Activated CD8-positive, alpha-beta T cell treated with anti-CD3 and anti-CD28 coated beads for 36 hours (primary cell): Measurements from ENCODE around the gene ZDHHC3. TPM values are rescaled to one million over a fixed set of nuclear protein-coding genes. Genes with fewer than 3 reads are reported as not detected.

Experiments
- ATAC-seq: fragments of 200-7000 bp; cut with Tn5 transposase; one replicate; pipeline ENCODE4 v1.10.0; 2021; ENCODE audit warnings: mild to moderate bottlenecking, moderate library complexity
- CTCF ChIA-PET: fragments of 350-600 bp; sonication (Branson Sonifier 250); formaldehyde crosslinking; loops from one replicate; lab custom pipeline; 2021; ENCODE audit warnings: antibody characterized with exemption; lab: Charles Lee
- POLR2A ChIA-PET: fragments of 350-600 bp; sonication (Branson Sonifier 250); formaldehyde crosslinking; loops from one replicate; lab custom pipeline; 2021; ENCODE audit warnings: antibody characterized with exemption; lab: Charles Lee
- DNase-seq: peaks from one replicate; pipeline ENCODE4 v3.0.0-alpha.2; 2020
- H3K27ac Mint-ChIP-seq: one replicate; pipeline ENCODE4 v1.8.0; 2021; ENCODE audit warnings: mild to moderate bottlenecking, mixed read lengths
- H3K27me3 Mint-ChIP-seq: one replicate; pipeline ENCODE4 v1.8.0; 2021; ENCODE audit warnings: mixed read lengths
- H3K36me3 Mint-ChIP-seq: one replicate; pipeline ENCODE4 v1.8.0; 2021; ENCODE audit warnings: low read depth, mixed read lengths
- H3K4me1 Mint-ChIP-seq: one replicate; pipeline ENCODE4 v1.8.0; 2021; ENCODE audit warnings: low read depth, mixed read lengths
- H3K4me3 Mint-ChIP-seq: one replicate; pipeline ENCODE4 v1.8.0; 2021; ENCODE audit warnings: mild to moderate bottlenecking, moderate library complexity, mixed read lengths
- H3K9me3 Mint-ChIP-seq: one replicate; pipeline ENCODE4 v1.8.0; 2021; ENCODE audit warnings: mixed read lengths
- CTCF ChIP-seq: fragments of 200-600 bp; IDR thresholded peaks from one replicate; pipeline ENCODE4 v1.8.0; 2022; ENCODE audit warnings: antibody characterized with exemption, mild to moderate bottlenecking
- intact Hi-C: fragments of 100-400 bp; cut with micrococcal nuclease; formaldehyde crosslinking; loops from one replicate; pipeline ENCODE4 v1.10.0; 2022
- total RNA-seq, 2 experiments: library from RNA; stranded (reverse); gene quantifications; one replicate each; pipeline ENCODE4 v1.2.3, GENCODE V29; 2021

The ZDHHC3 gene, protein sequence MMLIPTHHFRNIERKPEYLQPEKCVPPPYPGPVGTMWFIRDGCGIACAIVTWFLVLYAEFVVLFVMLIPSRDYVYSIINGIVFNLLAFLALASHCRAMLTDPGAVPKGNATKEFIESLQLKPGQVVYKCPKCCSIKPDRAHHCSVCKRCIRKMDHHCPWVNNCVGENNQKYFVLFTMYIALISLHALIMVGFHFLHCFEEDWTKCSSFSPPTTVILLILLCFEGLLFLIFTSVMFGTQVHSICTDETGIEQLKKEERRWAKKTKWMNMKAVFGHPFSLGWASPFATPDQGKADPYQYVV
- 10 to 100 TPM; 28.6 to 36.0 TPM for total RNA-seq

DNA sequence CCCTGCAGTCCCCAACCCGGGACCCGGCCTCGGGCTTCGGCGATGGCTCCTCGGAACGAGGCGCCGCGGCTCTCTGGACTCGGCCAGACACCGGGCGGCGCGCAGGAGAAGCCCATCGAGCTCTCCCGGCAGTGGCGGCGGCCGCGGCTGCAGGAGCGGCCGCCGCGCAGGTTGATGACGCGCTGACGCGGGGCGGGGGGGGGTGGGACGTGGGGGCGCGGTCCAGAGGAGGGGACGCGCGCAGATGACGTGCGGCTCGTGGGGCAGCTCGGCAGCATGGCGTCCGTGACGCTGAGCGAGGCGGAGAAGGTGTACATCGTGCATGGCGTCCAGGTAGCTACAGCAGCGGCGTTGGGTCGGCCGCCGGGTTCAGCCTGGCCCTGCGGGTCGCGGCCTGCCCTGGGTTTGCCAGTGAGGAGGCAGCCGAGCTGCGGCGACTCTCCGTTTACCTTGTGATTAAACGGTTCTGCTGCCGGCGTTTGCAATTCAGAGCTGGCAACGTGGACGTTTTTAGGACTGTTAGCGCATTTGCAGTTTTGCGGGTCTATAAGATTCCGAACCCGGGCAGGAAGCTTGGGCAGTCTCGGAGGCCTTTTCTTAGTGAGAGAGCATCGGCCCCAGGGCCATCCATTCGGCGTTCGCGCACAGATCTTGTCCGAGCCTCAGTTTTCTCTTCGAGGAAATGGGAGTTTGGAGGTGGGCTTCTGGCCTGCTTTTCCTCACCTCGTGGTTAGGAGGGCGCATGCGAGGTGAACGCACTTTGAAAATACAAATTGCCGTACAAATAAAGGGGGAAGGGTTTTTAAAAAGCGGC is at the start of gene ZDHHC3, which contains the start of gene EXOSC7:
ZDHHC3 (minus strand) TSS at position 173 of the 814 bp plus-strand sequence. CDS start 16,738 bp downstream, outside the sequence.
EXOSC7 (plus strand) TSS at position 243 of the 814 bp plus-strand sequence; CDS start at position 277, 34 bp downstream.
- Mint-ChIP-seq H3K4me1 (peaks cover 61% of the 10 kb centered on the region), H3K27ac (peak within 1 kb of the TSS; percentile 91), H3K4me3 (peak within 1 kb of the TSS; percentile 86), H3K27me3 (no peaks in the 10 kb centered on the region), H3K9me3 (no peaks in the 10 kb centered on the region), H3K36me3 (peaks cover 20% of the 10 kb centered on the region)
- DNase-seq (peak; percentile 90), ATAC-seq (peak; percentile 91)
- CTCF ChIA-PET, result interaction anchor here (1.6 to 4.4 kb wide), 2 partner anchors 11 to 23 kb away, joined by 3 to 26 read pairs; no protein-coding TSS in a partner anchor
- intact Hi-C loops, result no loop called here
- POLR2A ChIA-PET, result interaction anchor here (0.6 to 4.8 kb wide), 9 partner anchors 9 to 690 kb away, joined by 3 to 48 read pairs (median 4); partner anchors contain the start of genes KIAA1143 and KIF15
- TF ChIP-seq CTCF, result no peak

- ATAC-seq (no peak), DNase-seq (no peak)
- no peak overlapping the region for H3K27ac Mint-ChIP-seq
- no peak for TF ChIP-seq CTCF
- H3K4me3 Mint-ChIP-seq, result no peak overlapping the region
- intact Hi-C loops, result no loop called here
- no peaks in the 10 kb centered on the region for H3K36me3 Mint-ChIP-seq
- H3K4me1 Mint-ChIP-seq, result peaks cover 13% of the 10 kb centered on the region
- no peaks in the 10 kb centered on the region for H3K9me3 Mint-ChIP-seq
- ChIA-PET POLR2A (no interaction called here), CTCF (no interaction called here)
- peaks cover 3% of the 10 kb centered on the region for H3K27me3 Mint-ChIP-seq
Measured at GRCh38 chr3:45024542-45025255, 48.7 kb upstream of the ZDHHC3 start.

GRCh38 chr3:45023675-45024074 is 47.7 kb upstream of the ZDHHC3 start:
- ChIA-PET POLR2A (no interaction called here), CTCF (no interaction called here)
- Mint-ChIP-seq H3K27ac (no peak overlapping the region), H3K36me3 (peaks cover 1% of the 10 kb centered on the region), H3K9me3 (no peaks in the 10 kb centered on the region), H3K27me3 (no peaks in the 10 kb centered on the region), H3K4me3 (no peak overlapping the region), H3K4me1 (peaks cover 13% of the 10 kb centered on the region)
- intact Hi-C loops, result no loop called here
- ATAC-seq (no peak), DNase-seq (no peak)
- TF ChIP-seq CTCF, result no peak

DNA sequence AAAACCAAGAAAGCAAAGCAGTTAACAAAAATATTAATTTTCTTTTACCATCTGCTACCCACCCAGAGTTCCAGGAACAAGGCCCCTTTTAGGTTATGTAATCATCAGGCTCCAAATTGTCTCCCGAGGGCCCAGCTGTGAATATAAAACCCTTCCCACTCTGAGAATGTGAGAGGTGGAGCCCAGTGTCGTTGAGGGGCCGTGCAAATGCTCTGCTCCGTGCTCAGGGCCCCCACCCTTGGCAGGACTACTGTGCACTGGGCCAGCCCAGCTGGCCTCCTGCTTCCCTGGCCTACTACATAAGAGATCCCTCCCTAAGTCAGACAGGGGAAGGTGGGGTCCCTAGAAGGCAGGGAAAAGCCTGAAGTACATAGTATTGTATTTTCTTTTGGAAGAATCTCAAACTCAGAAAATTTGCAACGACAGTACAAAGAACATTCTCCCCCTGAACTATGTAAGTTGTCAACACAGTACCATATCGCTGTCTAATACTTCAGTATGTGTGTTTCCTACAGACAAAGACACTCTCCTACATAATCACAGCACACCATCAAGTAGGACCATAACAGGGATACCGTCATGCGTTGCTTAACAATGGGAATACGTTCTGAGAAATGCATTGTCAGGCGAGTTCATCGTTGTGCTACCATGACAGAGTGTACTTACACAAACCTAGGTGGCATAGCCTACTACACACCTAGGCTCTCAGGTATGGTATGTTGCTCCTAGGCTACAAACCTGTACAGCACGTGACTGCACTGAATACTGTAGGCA is 45.7 kb upstream of the ZDHHC3 start:
- DNase-seq, result no peak
- POLR2A ChIA-PET, result no interaction called here
- Mint-ChIP-seq H3K9me3 (no peaks in the 10 kb centered on the region), H3K4me1 (peaks cover 13% of the 10 kb centered on the region), H3K27ac (no peak overlapping the region), H3K36me3 (peaks cover 3% of the 10 kb centered on the region), H3K4me3 (no peak overlapping the region), H3K27me3 (no peaks in the 10 kb centered on the region)
- ATAC-seq, result no peak
- TF ChIP-seq CTCF, result no peak
- intact Hi-C loops, result no loop called here
- CTCF ChIA-PET, result no interaction called here
